ENCODE results near the gene CIB2. TPM values are rescaled to one million over a fixed set of nuclear protein-coding genes. Genes with fewer than 3 reads are reported as not detected.

CIB2 gene
- total RNA-seq, 1 donor from 2014 or later = 1.8 TPM

- no peak for FAIRE-seq
- peaks cover 2% of the 10 kb centered on the region for H3K27me3 ChIP-seq (ENCODE audit: control insufficient read depth, insufficient read depth, low read length)
- H3K4me3 ChIP-seq (ENCODE audit: low read depth, low read length) = no peak overlapping the region
- no peaks in the 10 kb centered on the region for H3K36me3 ChIP-seq (ENCODE audit: control insufficient read depth, insufficient read depth, low read length)
- DNase-seq (ENCODE audit: low read depth) = no peak
- TF ChIP-seq CTCF (IDR thresholded peaks at IDR 0.05; ENCODE audit: insufficient read depth, low read length, severe bottlenecking) = no peak
Observed at GRCh38 chr15:78127882-78128281, 3.4 kb downstream of the CIB2 start.

GRCh38 chr15:78125267-78125666, 6.0 kb downstream of the CIB2 start:
- no peak for DNase-seq (ENCODE audit: low read depth)
- TF ChIP-seq CTCF (IDR thresholded peaks at IDR 0.05; ENCODE audit: insufficient read depth, low read length, severe bottlenecking) = no peak
- no peaks in the 10 kb centered on the region for H3K36me3 ChIP-seq (ENCODE audit: control insufficient read depth, insufficient read depth, low read length)
- H3K4me3 ChIP-seq (ENCODE audit: low read depth, low read length) = no peak overlapping the region
- peaks cover 2% of the 10 kb centered on the region for H3K27me3 ChIP-seq (ENCODE audit: control insufficient read depth, insufficient read depth, low read length)
- FAIRE-seq = no peak

- FAIRE-seq = no peak
Observed at GRCh38 chr15:78120523-78120922, 10.7 kb downstream of the CIB2 start.

GRCh38 chr15:78112551-78112950, 18.7 kb downstream of the CIB2 start:
- Histone ChIP-seq H3K4me3 (ENCODE audit: low read depth, low read length) (no peak overlapping the region), H3K36me3 (ENCODE audit: control insufficient read depth, insufficient read depth, low read length) (no peaks in the 10 kb centered on the region), H3K27me3 (ENCODE audit: control insufficient read depth, insufficient read depth, low read length) (no peaks in the 10 kb centered on the region)
- no peak for TF ChIP-seq CTCF (IDR thresholded peaks at IDR 0.05; ENCODE audit: insufficient read depth, low read length, severe bottlenecking)
- DNase-seq (ENCODE audit: low read depth) (no peak), FAIRE-seq (no peak)

More at GRCh38 chr15:78120523-78120922, 10.7 kb downstream of the CIB2 start:
- Histone ChIP-seq H3K4me3 (ENCODE audit: low read depth, low read length) (no peak overlapping the region), H3K27me3 (ENCODE audit: control insufficient read depth, insufficient read depth, low read length) (peaks cover 2% of the 10 kb centered on the region), H3K36me3 (ENCODE audit: control insufficient read depth, insufficient read depth, low read length) (no peaks in the 10 kb centered on the region)
- no peak for TF ChIP-seq CTCF (IDR thresholded peaks at IDR 0.05; ENCODE audit: insufficient read depth, low read length, severe bottlenecking)
- DNase-seq (ENCODE audit: low read depth) = no peak

GRCh38 chr15:78111788-78112187, 19.5 kb downstream of the CIB2 start:
- Histone ChIP-seq H3K27me3 (ENCODE audit: control insufficient read depth, insufficient read depth, low read length) (no peaks in the 10 kb centered on the region), H3K36me3 (ENCODE audit: control insufficient read depth, insufficient read depth, low read length) (no peaks in the 10 kb centered on the region), H3K4me3 (ENCODE audit: low read depth, low read length) (no peak overlapping the region)
- TF ChIP-seq CTCF (IDR thresholded peaks at IDR 0.05; ENCODE audit: insufficient read depth, low read length, severe bottlenecking) = no peak
- DNase-seq (ENCODE audit: low read depth) (no peak), FAIRE-seq (no peak)

GRCh38 chr15:78110916-78111475, 20.2 kb downstream of the CIB2 start:
- H3K4me3 ChIP-seq (ENCODE audit: low read depth, low read length) = no peak overlapping the region
- no peak for FAIRE-seq
- no peaks in the 10 kb centered on the region for H3K27me3 ChIP-seq (ENCODE audit: control insufficient read depth, insufficient read depth, low read length)
- no peak for DNase-seq (ENCODE audit: low read depth)
- TF ChIP-seq CTCF (IDR thresholded peaks at IDR 0.05; ENCODE audit: insufficient read depth, low read length, severe bottlenecking) = no peak
- no peaks in the 10 kb centered on the region for H3K36me3 ChIP-seq (ENCODE audit: control insufficient read depth, insufficient read depth, low read length)

Data from bronchial epithelial cell (primary cell).